GM23338 (cell line): ENCODE results near the gene CFAP299. TPM values are rescaled to one million over a fixed set of nuclear protein-coding genes. Genes with fewer than 3 reads are reported as not detected.

Experiments
- ATAC-seq: fragments of 200-7000 bp; cut with Tn5 transposase; 3 replicates; pipeline ENCODE4 v1.9.1; 2020
- DNase-seq: peaks from one replicate; pipeline ENCODE4 v3.0.0-alpha.2; 2015; ENCODE audit warnings: low spot score
- H2AFZ ChIP-seq: fragments of 200-600 bp; sonication (generic); 2 replicates; pipeline ENCODE4 v1.8.0; 2016; ENCODE audit warnings: antibody characterized with exemption, mild to moderate bottlenecking, moderate library complexity
- H3F3A ChIP-seq: fragments of 200-600 bp; sonication (generic); replicated peaks from 2 replicates; pipeline ENCODE4 v1.8.0; 2017; ENCODE audit warnings: antibody characterized with exemption, mixed run types, low read depth
- H3K27ac ChIP-seq: fragments of 200-600 bp; sonication (generic); 2 replicates; pipeline ENCODE4 v1.6.1; 2016; ENCODE audit warnings: low read depth
- H3K27me3 ChIP-seq: fragments of 200-600 bp; sonication (generic); 2 replicates; pipeline ENCODE4 v1.8.0; 2016; ENCODE audit warnings: mild to moderate bottlenecking, mixed run types, moderate library complexity; ENCODE audit not compliant: insufficient read depth
- H3K36me3 ChIP-seq: fragments of 200-600 bp; sonication (generic); 2 replicates; pipeline ENCODE4 v1.8.0; 2016; ENCODE audit warnings: mild to moderate bottlenecking; ENCODE audit not compliant: insufficient read depth
- H3K4me1 ChIP-seq: fragments of 200-600 bp; sonication (generic); 2 replicates; pipeline ENCODE4 v1.8.0; 2016; ENCODE audit warnings: mild to moderate bottlenecking, moderate library complexity; ENCODE audit not compliant: insufficient read depth
- H3K4me2 ChIP-seq: fragments of 200-600 bp; sonication (generic); 2 replicates; pipeline ENCODE4 v1.7.1; 2017; ENCODE audit warnings: mixed run types
- H3K4me3 ChIP-seq: fragments of 200-600 bp; sonication (generic); 2 replicates; pipeline ENCODE4 v1.6.1; 2016; ENCODE audit warnings: mixed run types
- H3K79me2 ChIP-seq: fragments of 200-600 bp; sonication (generic); replicated peaks from 2 replicates; pipeline ENCODE4 v1.8.0; 2017; ENCODE audit warnings: mild to moderate bottlenecking; ENCODE audit not compliant: insufficient read depth
- H3K9me2 ChIP-seq: fragments of 200-600 bp; sonication (generic); 2 replicates; pipeline ENCODE4 v1.8.0; 2017; ENCODE audit not compliant: insufficient read depth
- H4K20me1 ChIP-seq: fragments of 200-600 bp; sonication (generic); replicated peaks from 2 replicates; pipeline ENCODE4 v1.8.0; 2017; ENCODE audit warnings: mild to moderate bottlenecking; ENCODE audit not compliant: insufficient read depth
- H3K27ac Mint-ChIP-seq: 2 replicates; pipeline ENCODE4 v1.8.0; 2020; ENCODE audit warnings: inconsistent platforms, mild to moderate bottlenecking, moderate library complexity, mixed read lengths
- H3K27me3 Mint-ChIP-seq: 3 replicates; pipeline ENCODE4 v1.8.0; 2022; ENCODE audit warnings: low read depth, mild to moderate bottlenecking, moderate library complexity, mixed read lengths, inconsistent platforms; ENCODE audit not compliant: insufficient read depth, poor library complexity
- H3K36me3 Mint-ChIP-seq: 3 replicates; pipeline ENCODE4 v1.8.0; 2021; ENCODE audit warnings: low read depth, mild to moderate bottlenecking, inconsistent platforms, moderate library complexity, mixed read lengths
- H3K4me1 Mint-ChIP-seq: 3 replicates; pipeline ENCODE4 v1.8.0; 2020; ENCODE audit warnings: mild to moderate bottlenecking, inconsistent platforms, mixed read lengths
- H3K4me3 Mint-ChIP-seq: 3 replicates; pipeline ENCODE4 v1.8.0; 2021; ENCODE audit warnings: moderate library complexity, mild to moderate bottlenecking, inconsistent platforms, mixed read lengths
- H3K9me3 Mint-ChIP-seq: 3 replicates; pipeline ENCODE4 v1.8.0; 2020; ENCODE audit warnings: moderate library complexity, mild to moderate bottlenecking, inconsistent platforms, mixed read lengths
- CREB1 ChIP-seq: fragments of 250-450 bp; sonication (Bioruptor Pico); IDR thresholded peaks from 2 replicates; pipeline ENCODE4 v1.5.0; 2020; ENCODE audit warnings: low read depth, mild to moderate bottlenecking, moderate library complexity
- EZH2 ChIP-seq: fragments of 200-600 bp; sonication (generic); IDR thresholded peaks from one replicate; pipeline ENCODE4 v1.8.0; 2017; ENCODE audit warnings: antibody characterized with exemption, mild to moderate bottlenecking, low read depth; ENCODE audit not compliant: unreplicated experiment
- EZH2phosphoT487 ChIP-seq: fragments of 200-600 bp; sonication (generic); IDR thresholded peaks from one replicate; pipeline ENCODE4 v1.8.1; 2018; ENCODE audit warnings: antibody characterized with exemption; ENCODE audit not compliant: unreplicated experiment
- JUNB ChIP-seq: IDR thresholded peaks from one replicate; pipeline ENCODE4 v1.6.1; 2016; ENCODE audit warnings: antibody characterized with exemption; ENCODE audit not compliant: unreplicated experiment
- NANOG ChIP-seq: IDR thresholded peaks from 2 replicates; pipeline ENCODE4 v1.6.1; 2016; ENCODE audit warnings: antibody characterized with exemption, borderline replicate concordance
- POLR2AphosphoS5 ChIP-seq: IDR thresholded peaks from 2 replicates; pipeline ENCODE4 v1.6.1; 2016; ENCODE audit warnings: antibody characterized with exemption, low read depth
- STAT1 ChIP-seq: IDR thresholded peaks from one replicate; pipeline ENCODE4 v1.6.1; 2016; ENCODE audit warnings: antibody characterized with exemption; ENCODE audit not compliant: unreplicated experiment
- ZNF114 ChIP-seq: fragments of 250-450 bp; sonication (Bioruptor Pico); IDR thresholded peaks from 2 replicates; pipeline ENCODE4 v1.5.0; 2020; ENCODE audit warnings: mild to moderate bottlenecking, moderate library complexity
- ZNF331 ChIP-seq: fragments of 250-450 bp; sonication (Bioruptor Pico); IDR thresholded peaks from 2 replicates; pipeline ENCODE4 v1.5.0; 2020; ENCODE audit warnings: low read depth, mild to moderate bottlenecking, moderate library complexity
- polyA plus RNA-seq: library from polyadenylated mRNA; unstranded; fragments of >200 nt; fragmentation: Nextera tagmentation; extraction: Ambion mirVana; gene quantifications from 2 replicates; pipeline ENCODE4 v1.2.1, GENCODE V29; 2016
- total RNA-seq: library from RNA; depleted of rRNA; stranded (reverse); fragments of >200 nt; shearing (Covaris generic); gene quantifications from 2 replicates; pipeline ENCODE4 v1.2.3, GENCODE V29; 2014
- TF ChIP-seq, protein P1 (sequence below): fragments of 250-450 bp; sonication (Bioruptor Pico); IDR thresholded peaks from 2 replicates; pipeline ENCODE4 v1.5.0; 2020; ENCODE audit warnings: mild to moderate bottlenecking, moderate library complexity
- TF ChIP-seq, protein P2 (sequence below), 2 experiments: fragments of 200-600 bp in 1 of 2; sonication (generic) in 1 of 2; conservative IDR thresholded peaks; 2 replicates each; pipeline versions ENCODE4 v1.5.1 to v1.6.1; 2016 to 2017; ENCODE audit warnings: antibody characterized with exemption in 2 of 2, low read depth in 2 of 2, mild to moderate bottlenecking in 2 of 2, moderate library complexity in 1 of 2
- TF ChIP-seq, protein P3 (sequence below): IDR thresholded peaks from one replicate; pipeline ENCODE4 v1.6.1; 2018; ENCODE audit warnings: antibody characterized with exemption; ENCODE audit not compliant: unreplicated experiment
- TF ChIP-seq, protein P4 (sequence below): IDR thresholded peaks from 2 replicates; pipeline ENCODE4 v1.6.1; 2016; ENCODE audit warnings: antibody characterized with exemption

CFAP299 gene
- total and polyA plus RNA-seq, 2 experiments from 2014 or later = not detected

DNA sequence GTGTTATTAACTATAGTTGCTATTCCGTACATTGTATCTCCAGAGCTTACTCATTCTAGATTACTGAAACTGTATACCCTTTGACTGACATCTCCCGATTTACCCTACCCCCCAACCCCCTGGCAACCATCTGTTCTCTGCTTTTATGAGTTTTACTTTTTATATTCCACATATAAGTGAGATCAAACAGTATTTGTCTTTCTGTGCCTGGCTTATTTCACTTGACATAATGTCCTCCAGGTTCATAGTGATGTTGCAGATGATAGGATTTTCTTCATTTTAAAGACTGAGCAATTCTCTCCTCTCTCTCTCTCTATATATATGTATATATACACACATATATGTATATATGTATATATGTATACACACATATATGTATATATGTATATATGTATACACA, 54.6 kb downstream of the CFAP299 start:
- Mint-ChIP-seq H3K27me3 (peaks cover 5% of the 10 kb centered on the region), H3K36me3 (0 out of 3 replicates have a peak, but pooled peaks cover 3% of the 10 kb centered on the region), H3K27ac (no peak overlapping the region), H3K4me3 (no peak overlapping the region), H3K9me3 (peaks cover 5% of the 10 kb centered on the region; the same call in 2 of the 3 replicates), H3K4me1 (no peaks in the 10 kb centered on the region)
- Histone ChIP-seq H4K20me1 (no peaks in the 10 kb centered on the region), H3K9me2 (peaks cover 15% of the 10 kb centered on the region), H3K4me3 (no peak overlapping the region), H3K79me2 (no peaks in the 10 kb centered on the region), H3K36me3 (no peaks in the 10 kb centered on the region), H3F3A (no peaks in the 10 kb centered on the region), H2AFZ (no peak overlapping the region), H3K27me3 (no peaks in the 10 kb centered on the region), H3K27ac (no peak overlapping the region), H3K4me1 (no peaks in the 10 kb centered on the region), H3K4me2 (no peak overlapping the region)
- no peak for ATAC-seq
- DNase-seq = no peak
- TF ChIP-seq ZNF331 (CRISPR knock-in tag) (no peak), CREB1 (no peak), STAT1 (no peak), NANOG (no peak), POLR2AphosphoS5 (no peak), JUNB (no peak), EZH2 (no peak), ZNF114 (CRISPR knock-in tag) (no peak), EZH2phosphoT487 (no peak)
- TF ChIP-seq, protein P1, sequence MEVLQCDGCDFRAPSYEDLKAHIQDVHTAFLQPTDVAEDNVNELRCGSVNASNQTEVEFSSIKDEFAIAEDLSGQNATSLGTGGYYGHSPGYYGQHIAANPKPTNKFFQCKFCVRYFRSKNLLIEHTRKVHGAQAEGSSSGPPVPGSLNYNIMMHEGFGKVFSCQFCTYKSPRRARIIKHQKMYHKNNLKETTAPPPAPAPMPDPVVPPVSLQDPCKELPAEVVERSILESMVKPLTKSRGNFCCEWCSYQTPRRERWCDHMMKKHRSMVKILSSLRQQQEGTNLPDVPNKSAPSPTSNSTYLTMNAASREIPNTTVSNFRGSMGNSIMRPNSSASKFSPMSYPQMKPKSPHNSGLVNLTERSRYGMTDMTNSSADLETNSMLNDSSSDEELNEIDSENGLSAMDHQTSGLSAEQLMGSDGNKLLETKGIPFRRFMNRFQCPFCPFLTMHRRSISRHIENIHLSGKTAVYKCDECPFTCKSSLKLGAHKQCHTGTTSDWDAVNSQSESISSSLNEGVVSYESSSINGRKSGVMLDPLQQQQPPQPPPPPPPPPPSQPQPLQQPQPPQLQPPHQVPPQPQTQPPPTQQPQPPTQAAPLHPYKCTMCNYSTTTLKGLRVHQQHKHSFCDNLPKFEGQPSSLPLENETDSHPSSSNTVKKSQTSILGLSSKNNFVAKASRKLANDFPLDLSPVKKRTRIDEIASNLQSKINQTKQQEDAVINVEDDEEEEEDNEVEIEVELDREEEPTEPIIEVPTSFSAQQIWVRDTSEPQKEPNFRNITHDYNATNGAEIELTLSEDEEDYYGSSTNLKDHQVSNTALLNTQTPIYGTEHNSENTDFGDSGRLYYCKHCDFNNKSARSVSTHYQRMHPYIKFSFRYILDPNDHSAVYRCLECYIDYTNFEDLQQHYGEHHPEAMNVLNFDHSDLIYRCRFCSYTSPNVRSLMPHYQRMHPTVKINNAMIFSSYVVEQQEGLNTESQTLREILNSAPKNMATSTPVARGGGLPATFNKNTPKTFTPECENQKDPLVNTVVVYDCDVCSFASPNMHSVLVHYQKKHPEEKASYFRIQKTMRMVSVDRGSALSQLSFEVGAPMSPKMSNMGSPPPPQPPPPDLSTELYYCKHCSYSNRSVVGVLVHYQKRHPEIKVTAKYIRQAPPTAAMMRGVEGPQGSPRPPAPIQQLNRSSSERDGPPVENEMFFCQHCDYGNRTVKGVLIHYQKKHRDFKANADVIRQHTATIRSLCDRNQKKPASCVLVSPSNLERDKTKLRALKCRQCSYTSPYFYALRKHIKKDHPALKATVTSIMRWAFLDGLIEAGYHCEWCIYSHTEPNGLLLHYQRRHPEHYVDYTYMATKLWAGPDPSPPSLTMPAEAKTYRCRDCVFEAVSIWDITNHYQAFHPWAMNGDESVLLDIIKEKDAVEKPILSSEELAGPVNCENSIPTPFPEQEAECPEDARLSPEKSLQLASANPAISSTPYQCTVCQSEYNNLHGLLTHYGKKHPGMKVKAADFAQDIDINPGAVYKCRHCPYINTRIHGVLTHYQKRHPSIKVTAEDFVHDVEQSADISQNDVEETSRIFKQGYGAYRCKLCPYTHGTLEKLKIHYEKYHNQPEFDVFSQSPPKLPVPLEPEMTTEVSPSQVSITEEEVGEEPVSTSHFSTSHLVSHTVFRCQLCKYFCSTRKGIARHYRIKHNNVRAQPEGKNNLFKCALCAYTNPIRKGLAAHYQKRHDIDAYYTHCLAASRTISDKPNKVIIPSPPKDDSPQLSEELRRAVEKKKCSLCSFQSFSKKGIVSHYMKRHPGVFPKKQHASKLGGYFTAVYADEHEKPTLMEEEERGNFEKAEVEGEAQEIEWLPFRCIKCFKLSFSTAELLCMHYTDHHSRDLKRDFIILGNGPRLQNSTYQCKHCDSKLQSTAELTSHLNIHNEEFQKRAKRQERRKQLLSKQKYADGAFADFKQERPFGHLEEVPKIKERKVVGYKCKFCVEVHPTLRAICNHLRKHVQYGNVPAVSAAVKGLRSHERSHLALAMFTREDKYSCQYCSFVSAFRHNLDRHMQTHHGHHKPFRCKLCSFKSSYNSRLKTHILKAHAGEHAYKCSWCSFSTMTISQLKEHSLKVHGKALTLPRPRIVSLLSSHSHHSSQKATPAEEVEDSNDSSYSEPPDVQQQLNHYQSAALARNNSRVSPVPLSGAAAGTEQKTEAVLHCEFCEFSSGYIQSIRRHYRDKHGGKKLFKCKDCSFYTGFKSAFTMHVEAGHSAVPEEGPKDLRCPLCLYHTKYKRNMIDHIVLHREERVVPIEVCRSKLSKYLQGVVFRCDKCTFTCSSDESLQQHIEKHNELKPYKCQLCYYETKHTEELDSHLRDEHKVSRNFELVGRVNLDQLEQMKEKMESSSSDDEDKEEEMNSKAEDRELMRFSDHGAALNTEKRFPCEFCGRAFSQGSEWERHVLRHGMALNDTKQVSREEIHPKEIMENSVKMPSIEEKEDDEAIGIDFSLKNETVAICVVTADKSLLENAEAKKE (CRISPR knock-in tag) = no peak
- TF ChIP-seq, protein P2, sequence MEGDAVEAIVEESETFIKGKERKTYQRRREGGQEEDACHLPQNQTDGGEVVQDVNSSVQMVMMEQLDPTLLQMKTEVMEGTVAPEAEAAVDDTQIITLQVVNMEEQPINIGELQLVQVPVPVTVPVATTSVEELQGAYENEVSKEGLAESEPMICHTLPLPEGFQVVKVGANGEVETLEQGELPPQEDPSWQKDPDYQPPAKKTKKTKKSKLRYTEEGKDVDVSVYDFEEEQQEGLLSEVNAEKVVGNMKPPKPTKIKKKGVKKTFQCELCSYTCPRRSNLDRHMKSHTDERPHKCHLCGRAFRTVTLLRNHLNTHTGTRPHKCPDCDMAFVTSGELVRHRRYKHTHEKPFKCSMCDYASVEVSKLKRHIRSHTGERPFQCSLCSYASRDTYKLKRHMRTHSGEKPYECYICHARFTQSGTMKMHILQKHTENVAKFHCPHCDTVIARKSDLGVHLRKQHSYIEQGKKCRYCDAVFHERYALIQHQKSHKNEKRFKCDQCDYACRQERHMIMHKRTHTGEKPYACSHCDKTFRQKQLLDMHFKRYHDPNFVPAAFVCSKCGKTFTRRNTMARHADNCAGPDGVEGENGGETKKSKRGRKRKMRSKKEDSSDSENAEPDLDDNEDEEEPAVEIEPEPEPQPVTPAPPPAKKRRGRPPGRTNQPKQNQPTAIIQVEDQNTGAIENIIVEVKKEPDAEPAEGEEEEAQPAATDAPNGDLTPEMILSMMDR (conservative IDR thresholded peaks at IDR 0.05; ENCODE audit: low read depth in 2 of 2) = no peak
- TF ChIP-seq, protein P3, sequence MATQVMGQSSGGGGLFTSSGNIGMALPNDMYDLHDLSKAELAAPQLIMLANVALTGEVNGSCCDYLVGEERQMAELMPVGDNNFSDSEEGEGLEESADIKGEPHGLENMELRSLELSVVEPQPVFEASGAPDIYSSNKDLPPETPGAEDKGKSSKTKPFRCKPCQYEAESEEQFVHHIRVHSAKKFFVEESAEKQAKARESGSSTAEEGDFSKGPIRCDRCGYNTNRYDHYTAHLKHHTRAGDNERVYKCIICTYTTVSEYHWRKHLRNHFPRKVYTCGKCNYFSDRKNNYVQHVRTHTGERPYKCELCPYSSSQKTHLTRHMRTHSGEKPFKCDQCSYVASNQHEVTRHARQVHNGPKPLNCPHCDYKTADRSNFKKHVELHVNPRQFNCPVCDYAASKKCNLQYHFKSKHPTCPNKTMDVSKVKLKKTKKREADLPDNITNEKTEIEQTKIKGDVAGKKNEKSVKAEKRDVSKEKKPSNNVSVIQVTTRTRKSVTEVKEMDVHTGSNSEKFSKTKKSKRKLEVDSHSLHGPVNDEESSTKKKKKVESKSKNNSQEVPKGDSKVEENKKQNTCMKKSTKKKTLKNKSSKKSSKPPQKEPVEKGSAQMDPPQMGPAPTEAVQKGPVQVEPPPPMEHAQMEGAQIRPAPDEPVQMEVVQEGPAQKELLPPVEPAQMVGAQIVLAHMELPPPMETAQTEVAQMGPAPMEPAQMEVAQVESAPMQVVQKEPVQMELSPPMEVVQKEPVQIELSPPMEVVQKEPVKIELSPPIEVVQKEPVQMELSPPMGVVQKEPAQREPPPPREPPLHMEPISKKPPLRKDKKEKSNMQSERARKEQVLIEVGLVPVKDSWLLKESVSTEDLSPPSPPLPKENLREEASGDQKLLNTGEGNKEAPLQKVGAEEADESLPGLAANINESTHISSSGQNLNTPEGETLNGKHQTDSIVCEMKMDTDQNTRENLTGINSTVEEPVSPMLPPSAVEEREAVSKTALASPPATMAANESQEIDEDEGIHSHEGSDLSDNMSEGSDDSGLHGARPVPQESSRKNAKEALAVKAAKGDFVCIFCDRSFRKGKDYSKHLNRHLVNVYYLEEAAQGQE = no peak
- TF ChIP-seq, protein P4, sequence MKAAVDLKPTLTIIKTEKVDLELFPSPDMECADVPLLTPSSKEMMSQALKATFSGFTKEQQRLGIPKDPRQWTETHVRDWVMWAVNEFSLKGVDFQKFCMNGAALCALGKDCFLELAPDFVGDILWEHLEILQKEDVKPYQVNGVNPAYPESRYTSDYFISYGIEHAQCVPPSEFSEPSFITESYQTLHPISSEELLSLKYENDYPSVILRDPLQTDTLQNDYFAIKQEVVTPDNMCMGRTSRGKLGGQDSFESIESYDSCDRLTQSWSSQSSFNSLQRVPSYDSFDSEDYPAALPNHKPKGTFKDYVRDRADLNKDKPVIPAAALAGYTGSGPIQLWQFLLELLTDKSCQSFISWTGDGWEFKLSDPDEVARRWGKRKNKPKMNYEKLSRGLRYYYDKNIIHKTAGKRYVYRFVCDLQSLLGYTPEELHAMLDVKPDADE = no peak
